Measurements from ENCODE around the gene SLC40A1.
A peak's percentile ranks its signal among the peaks of the same experiment; 100 is the strongest.

SLC40A1 gene, protein sequence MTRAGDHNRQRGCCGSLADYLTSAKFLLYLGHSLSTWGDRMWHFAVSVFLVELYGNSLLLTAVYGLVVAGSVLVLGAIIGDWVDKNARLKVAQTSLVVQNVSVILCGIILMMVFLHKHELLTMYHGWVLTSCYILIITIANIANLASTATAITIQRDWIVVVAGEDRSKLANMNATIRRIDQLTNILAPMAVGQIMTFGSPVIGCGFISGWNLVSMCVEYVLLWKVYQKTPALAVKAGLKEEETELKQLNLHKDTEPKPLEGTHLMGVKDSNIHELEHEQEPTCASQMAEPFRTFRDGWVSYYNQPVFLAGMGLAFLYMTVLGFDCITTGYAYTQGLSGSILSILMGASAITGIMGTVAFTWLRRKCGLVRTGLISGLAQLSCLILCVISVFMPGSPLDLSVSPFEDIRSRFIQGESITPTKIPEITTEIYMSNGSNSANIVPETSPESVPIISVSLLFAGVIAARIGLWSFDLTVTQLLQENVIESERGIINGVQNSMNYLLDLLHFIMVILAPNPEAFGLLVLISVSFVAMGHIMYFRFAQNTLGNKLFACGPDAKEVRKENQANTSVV

DNA sequence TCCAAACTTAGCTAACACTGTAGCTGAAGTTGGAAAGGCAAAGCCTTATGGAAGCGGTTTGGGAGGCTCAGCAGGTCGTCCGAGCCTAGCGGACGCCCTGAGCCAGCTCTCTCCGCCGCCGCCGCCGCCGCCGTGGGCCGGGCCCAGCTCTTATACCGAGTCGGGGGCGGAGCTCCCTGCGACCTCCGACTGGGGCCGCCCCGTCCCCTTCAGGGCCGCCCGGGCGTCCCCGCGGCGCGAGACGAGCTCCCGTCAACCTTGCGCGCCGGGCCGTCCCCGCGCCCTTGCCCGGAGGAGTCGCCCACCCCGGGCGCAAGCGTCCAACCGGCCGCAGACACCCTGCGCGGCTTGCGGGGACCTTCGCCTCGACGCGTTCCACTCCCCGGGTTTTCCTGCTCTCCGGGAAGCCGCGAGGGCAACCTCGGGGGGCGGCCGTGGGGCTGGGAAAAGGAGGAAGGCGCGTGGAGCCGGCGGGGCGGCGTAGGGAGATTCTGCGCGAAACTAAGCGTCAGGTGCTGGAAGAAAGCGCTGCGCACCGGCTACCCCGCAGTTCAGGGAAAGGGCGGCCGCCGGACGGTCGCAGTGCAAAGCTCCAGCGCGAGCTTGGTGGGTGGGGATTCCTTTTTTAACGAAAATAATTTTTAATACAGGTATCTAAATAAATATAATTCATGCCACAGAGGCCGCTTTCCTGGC lies at the start of gene SLC40A1:
Gene SLC40A1 (minus strand): TSS at position 129 of the 696 bp plus-strand sequence. CDS start 326 bp downstream, outside the sequence.
- peak in 2 of 3 experiments; percentile 29 to 32 for DNase-seq (ENCODE audit: low read depth in 2 of 3, low spot score in 2 of 3)

DNA sequence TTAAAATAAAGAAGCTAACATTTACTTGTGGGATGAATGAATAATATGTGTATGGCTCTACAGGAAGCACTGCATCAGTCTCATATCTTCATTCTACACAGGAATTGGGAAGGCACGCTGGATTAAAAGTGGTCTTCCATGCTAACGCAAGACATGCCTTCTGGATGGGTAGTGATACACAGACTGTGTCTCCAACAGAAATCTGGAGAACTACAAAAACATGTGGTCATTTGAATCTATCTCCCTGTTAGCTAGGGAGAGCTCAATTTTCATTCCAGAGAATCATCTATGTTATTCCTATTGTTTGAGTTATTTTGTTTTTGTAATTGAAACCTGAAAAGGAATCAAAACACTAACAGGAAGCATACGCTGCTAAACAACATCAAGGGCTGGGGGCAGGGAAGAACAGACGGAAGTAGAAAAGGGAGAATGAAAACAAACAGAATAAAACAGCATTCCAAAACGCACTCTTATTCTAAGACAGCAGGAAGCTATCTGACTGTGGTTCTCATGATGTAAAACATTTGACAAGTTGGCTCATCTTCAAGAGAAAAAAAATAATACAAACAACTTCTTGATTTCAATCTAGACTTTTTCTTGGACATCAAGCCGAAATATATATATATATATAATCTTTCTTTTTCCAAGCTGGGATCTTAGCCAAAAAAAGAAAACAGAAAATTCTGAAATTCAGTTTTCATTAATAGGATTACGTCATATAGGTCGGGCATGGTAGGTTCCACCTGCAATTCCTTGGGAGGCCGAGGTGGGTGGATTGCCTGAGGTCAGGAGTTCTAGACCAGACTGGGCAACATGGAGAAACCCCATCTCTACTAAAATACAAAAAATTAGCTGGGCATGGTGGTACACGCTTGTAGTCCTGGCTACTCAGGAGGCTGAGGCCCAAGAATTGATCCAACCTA lies 49.2 kb upstream of the SLC40A1 start:
- no peak for DNase-seq (ENCODE audit: low read depth in 2 of 3, low spot score in 2 of 3)

- no peak for DNase-seq (ENCODE audit: low read depth in 2 of 3, low spot score in 2 of 3)
Measured at GRCh38 chr2:189628817-189629530, 48.4 kb upstream of the SLC40A1 start.

DNA sequence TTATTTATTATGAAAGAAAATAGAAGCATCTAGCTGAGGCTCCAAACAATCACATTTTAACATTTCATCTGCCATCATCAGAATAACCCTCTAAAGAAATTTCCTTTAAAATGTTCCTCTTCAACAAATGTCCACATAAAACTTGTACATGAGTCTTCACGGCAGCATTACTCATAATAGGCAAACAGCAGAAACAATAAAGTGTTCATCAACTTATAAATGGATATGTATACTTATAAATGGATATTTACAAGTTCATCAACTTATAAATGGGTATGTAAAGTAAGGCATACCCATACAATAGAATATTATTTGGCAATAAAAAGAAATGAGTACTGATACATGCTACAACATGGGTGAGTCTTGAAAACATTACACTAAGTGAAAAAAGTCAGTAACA lies 47.2 kb upstream of the SLC40A1 start:
- DNase-seq (ENCODE audit: low read depth in 2 of 3, low spot score in 2 of 3) = no peak

DNA sequence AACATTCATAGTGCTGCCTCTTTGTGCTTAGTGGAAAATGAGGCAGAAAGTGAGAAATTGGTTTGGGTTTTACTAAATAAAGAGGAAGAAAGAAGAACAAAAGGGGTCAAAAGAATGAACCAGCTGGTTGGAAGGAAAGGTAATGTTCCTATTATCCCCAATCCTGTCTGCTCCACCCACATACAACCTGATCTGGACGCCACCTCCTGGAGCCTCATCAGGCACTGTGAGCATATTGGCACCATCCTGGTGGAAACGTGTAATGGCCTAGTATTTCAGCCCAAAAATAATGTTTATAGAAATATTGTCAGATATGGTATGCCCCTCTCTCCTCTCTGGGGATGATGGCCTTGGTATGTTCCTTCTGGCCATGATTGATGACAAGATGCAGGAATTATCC lies 45.0 kb upstream of the SLC40A1 start:
- DNase-seq (ENCODE audit: low read depth in 2 of 3, low spot score in 2 of 3) = no peak

GRCh38 chr2:189624648-189625355 lies 44.2 kb upstream of the SLC40A1 start:
- DNase-seq (ENCODE audit: low read depth in 2 of 3, low spot score in 2 of 3) = no peak

DNA sequence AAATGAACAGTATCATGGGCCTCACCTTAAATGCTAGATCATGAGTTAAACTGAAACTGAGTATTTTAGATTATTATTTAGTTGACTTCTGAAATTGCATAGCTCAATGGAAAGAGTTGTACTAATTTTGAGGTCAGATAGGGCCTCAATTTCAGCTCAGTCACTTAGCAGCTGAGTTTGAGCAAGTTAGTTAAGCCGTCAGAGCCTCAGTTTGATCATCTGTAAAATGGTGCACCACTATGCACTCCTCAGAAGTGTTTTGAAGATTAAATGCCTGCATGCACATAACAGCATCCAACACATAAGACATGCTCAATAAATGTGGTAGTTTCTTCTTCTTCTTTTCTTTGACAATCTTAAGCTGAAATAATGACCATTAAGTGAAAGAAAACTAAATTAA lies 42.5 kb upstream of the SLC40A1 start:
- no peak for DNase-seq (ENCODE audit: low read depth in 2 of 3, low spot score in 2 of 3)

GRCh38 chr2:189621781-189622180 lies 41.2 kb upstream of the SLC40A1 start:
- no peak for DNase-seq (ENCODE audit: low read depth in 2 of 3, low spot score in 2 of 3)

- no peak for DNase-seq (ENCODE audit: low read depth in 2 of 3, low spot score in 2 of 3)
Measured at GRCh38 chr2:189618197-189618596, 37.6 kb upstream of the SLC40A1 start.

GRCh38 chr2:189614585-189614984 lies 34.0 kb upstream of the SLC40A1 start:
- no peak for DNase-seq (ENCODE audit: low read depth in 2 of 3, low spot score in 2 of 3)

DNA sequence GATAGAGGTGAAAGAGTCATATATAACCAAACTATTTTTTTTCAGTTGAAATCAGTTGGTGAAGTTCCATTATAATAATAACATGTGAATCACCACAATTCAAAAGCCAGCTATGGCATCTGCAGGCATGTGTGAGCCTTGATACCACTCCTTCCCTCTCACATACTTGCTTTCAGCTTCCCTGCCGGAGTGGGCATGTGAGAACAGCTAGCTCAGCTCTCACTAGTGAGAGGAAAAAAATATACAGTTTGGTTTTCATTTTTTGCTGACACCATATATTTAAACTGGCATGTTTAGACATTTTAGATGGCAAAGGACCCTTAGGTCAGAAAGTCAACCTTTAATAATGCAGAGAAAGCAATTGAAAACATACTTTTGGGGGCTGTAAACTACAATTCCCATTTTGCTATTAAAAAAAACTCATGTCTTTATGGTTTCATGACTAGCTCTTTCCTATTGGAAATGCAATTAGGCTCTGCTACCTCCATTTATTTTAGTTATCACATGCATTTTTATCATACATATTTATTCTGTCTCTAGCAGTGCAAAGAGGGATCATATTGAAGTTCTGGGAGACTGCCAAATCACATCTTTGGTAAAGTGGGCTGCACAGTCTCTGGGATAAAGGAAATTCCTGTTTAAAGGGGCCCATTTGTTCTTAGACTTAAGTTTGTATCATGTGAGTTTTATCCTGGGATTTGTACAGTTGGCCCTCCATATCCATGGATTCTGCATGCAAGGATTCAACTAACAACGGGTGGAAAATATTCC lies 33.2 kb upstream of the SLC40A1 start:
- DNase-seq (ENCODE audit: low read depth in 2 of 3, low spot score in 2 of 3) = no peak

DNA sequence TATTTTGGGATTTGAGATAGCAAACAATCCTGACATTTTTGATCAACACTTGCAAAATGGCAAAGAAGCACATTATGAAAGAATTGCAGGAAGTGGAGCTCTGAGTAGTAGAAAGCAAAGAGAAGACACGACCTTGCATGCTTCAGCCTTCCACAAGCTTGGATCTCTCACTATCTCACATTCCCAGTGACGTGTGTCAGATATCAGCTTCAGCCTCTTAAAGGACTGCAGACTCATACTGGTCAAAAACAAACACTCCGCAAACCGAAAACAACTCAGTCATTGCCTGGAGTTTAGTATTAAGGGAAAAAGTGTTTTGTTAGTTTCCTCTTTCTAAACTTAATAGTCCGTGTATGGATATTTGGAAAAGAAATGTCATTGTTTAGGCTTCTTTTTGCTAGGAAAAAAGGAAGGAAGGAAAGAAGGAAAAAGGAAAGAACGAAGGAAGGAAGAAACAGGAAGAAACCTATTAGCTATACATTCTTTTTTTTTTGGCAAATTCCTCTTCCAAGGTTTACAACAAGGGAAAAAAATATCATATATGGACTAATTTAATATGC lies 32.6 kb upstream of the SLC40A1 start:
- DNase-seq (ENCODE audit: low read depth in 2 of 3, low spot score in 2 of 3) = no peak

DNA sequence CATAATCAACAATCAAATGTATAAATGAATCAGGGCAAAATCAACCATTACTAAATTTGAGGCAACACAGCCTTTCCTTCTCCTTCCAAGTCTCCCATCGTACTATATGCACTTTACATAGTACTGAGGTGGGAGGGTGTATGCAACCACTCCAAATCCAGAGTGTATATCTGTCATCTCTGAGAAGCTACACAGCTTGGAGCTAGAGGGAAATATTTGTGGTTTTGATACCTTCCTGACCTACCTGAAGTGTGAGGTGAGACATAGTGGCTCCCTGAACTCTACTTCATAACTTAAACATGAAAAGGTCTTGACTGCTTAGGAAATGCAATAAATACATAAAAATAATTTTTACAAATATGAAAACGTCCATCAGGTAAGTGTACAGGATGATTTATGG lies 30.1 kb upstream of the SLC40A1 start:
- no peak for DNase-seq (ENCODE audit: low read depth in 2 of 3, low spot score in 2 of 3)

- no peak for DNase-seq (ENCODE audit: low read depth in 2 of 3, low spot score in 2 of 3)
Measured at GRCh38 chr2:189609853-189610252, 29.3 kb upstream of the SLC40A1 start.

- DNase-seq (ENCODE audit: low read depth in 2 of 3, low spot score in 2 of 3) = no peak
Measured at GRCh38 chr2:189609423-189609816, 28.8 kb upstream of the SLC40A1 start.

DNA sequence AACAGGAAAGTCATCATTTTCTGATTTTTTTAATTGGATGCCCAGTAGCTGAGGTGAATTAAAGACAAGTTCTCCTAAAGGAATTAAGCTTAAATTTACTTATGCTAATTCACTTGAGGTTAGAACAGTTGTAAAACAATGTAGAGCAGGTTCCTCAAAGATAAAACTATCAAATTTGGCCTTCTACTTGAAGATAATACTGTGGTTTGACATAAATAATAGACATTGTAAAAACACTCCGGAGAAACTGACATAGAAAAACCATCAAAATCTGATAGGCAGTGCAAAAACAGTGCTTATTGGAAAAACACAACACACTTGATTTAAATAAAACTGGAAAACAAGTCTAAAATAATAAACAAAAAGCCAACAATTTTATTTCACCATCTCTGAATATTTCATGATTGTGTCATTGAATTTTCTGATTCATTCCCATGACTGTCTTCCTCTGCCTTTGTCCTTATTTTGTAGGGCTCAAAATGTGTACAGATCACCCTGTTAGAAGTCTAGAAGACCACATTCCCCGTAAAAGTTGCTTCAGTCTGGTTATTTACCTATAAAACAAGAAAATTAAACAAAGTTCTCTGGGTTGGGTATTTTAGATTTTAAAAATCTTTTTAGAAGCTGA lies 28.3 kb upstream of the SLC40A1 start:
- no peak for DNase-seq (ENCODE audit: low read depth in 2 of 3, low spot score in 2 of 3)

GRCh38 chr2:189608170-189608569 lies 27.6 kb upstream of the SLC40A1 start:
- DNase-seq (ENCODE audit: low read depth in 2 of 3, low spot score in 2 of 3) = no peak

DNA sequence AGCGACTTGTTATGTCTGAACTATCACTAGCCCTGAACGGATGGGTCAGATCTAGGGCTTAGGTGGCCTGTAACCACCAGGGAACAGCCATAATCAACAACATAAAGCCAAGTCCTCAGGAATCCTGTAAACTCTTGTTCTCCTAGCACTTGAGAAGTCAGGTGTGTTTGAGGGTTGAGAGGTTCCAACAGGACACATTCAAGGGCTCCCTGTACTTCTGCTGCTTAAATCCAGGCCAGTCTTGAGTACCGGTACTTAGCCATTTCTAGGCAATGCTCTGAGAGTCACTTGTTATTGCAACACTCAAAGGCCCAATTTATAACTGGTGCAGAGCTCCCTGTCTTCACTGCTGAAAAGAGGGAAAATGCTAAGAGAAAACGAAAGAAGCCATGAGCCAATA lies 21.6 kb upstream of the SLC40A1 start:
- no peak for DNase-seq (ENCODE audit: low read depth in 2 of 3, low spot score in 2 of 3)
